ENCODE measurements around the gene BRD1. TPM values are rescaled to one million over a fixed set of nuclear protein-coding genes. Genes with fewer than 3 reads are reported as not detected.

BRD1 gene
- total RNA-seq, 1 donor from 2014 or later, result 40.3 TPM

- H3K9me3 Mint-ChIP-seq (ENCODE audit: unreplicated experiment), result peaks cover under 1% of the 10 kb centered on the region
- TF ChIP-seq CTCF (IDR thresholded peaks at IDR 0.05; ENCODE audit: unreplicated experiment), result no peak
- H3K27me3 Mint-ChIP-seq (ENCODE audit: unreplicated experiment), result peaks cover 1% of the 10 kb centered on the region
- peak overlapping the region; percentile 30 for H3K27ac Mint-ChIP-seq (ENCODE audit: unreplicated experiment)
- DNase-seq (ENCODE audit: low spot score), result no peak
- H3K36me3 Mint-ChIP-seq (ENCODE audit: low read depth, unreplicated experiment), result peaks cover 7% of the 10 kb centered on the region
- H3K4me3 Mint-ChIP-seq (ENCODE audit: unreplicated experiment), result peak overlapping the region; percentile 31
- H3K4me1 Mint-ChIP-seq (ENCODE audit: unreplicated experiment), result peaks cover 8% of the 10 kb centered on the region
Observed at GRCh38 chr22:49761836-49762235, 65.8 kb downstream of the BRD1 start.

GRCh38 chr22:49760630-49761571, 66.8 kb downstream of the BRD1 start:
- no peak for DNase-seq (ENCODE audit: low spot score)
- H3K27me3 Mint-ChIP-seq (ENCODE audit: unreplicated experiment), result peaks cover 4% of the 10 kb centered on the region
- H3K9me3 Mint-ChIP-seq (ENCODE audit: unreplicated experiment), result no peaks in the 10 kb centered on the region
- H3K4me3 Mint-ChIP-seq (ENCODE audit: unreplicated experiment), result no peak overlapping the region
- peak overlapping the region; percentile 91 for H3K27ac Mint-ChIP-seq (ENCODE audit: unreplicated experiment)
- H3K4me1 Mint-ChIP-seq (ENCODE audit: unreplicated experiment), result peaks cover 8% of the 10 kb centered on the region
- TF ChIP-seq CTCF (IDR thresholded peaks at IDR 0.05; ENCODE audit: unreplicated experiment), result no peak
- H3K36me3 Mint-ChIP-seq (ENCODE audit: low read depth, unreplicated experiment), result peaks cover 3% of the 10 kb centered on the region

GRCh38 chr22:49760280-49760629, 67.4 kb downstream of the BRD1 start:
- Mint-ChIP-seq H3K4me1 (ENCODE audit: unreplicated experiment) (peaks cover 8% of the 10 kb centered on the region), H3K27ac (ENCODE audit: unreplicated experiment) (peak overlapping the region; percentile 91), H3K36me3 (ENCODE audit: low read depth, unreplicated experiment) (peaks cover 3% of the 10 kb centered on the region), H3K4me3 (ENCODE audit: unreplicated experiment) (no peak overlapping the region), H3K27me3 (ENCODE audit: unreplicated experiment) (peaks cover 4% of the 10 kb centered on the region), H3K9me3 (ENCODE audit: unreplicated experiment) (no peaks in the 10 kb centered on the region)
- no peak for TF ChIP-seq CTCF (IDR thresholded peaks at IDR 0.05; ENCODE audit: unreplicated experiment)
- no peak for DNase-seq (ENCODE audit: low spot score)

GRCh38 chr22:49756676-49757075, 71.0 kb downstream of the BRD1 start:
- Mint-ChIP-seq H3K36me3 (ENCODE audit: low read depth, unreplicated experiment) (no peaks in the 10 kb centered on the region), H3K9me3 (ENCODE audit: unreplicated experiment) (no peaks in the 10 kb centered on the region), H3K4me1 (ENCODE audit: unreplicated experiment) (peaks cover 8% of the 10 kb centered on the region), H3K4me3 (ENCODE audit: unreplicated experiment) (no peak overlapping the region), H3K27me3 (ENCODE audit: unreplicated experiment) (peaks cover 4% of the 10 kb centered on the region), H3K27ac (ENCODE audit: unreplicated experiment) (no peak overlapping the region)
- DNase-seq (ENCODE audit: low spot score), result no peak
- no peak for TF ChIP-seq CTCF (IDR thresholded peaks at IDR 0.05; ENCODE audit: unreplicated experiment)

GRCh38 chr22:49756201-49756600, 71.5 kb downstream of the BRD1 start:
- Mint-ChIP-seq H3K4me3 (ENCODE audit: unreplicated experiment) (no peak overlapping the region), H3K4me1 (ENCODE audit: unreplicated experiment) (peaks cover 8% of the 10 kb centered on the region), H3K27ac (ENCODE audit: unreplicated experiment) (no peak overlapping the region), H3K27me3 (ENCODE audit: unreplicated experiment) (peaks cover 6% of the 10 kb centered on the region), H3K36me3 (ENCODE audit: low read depth, unreplicated experiment) (no peaks in the 10 kb centered on the region), H3K9me3 (ENCODE audit: unreplicated experiment) (no peaks in the 10 kb centered on the region)
- no peak for DNase-seq (ENCODE audit: low spot score)
- TF ChIP-seq CTCF (IDR thresholded peaks at IDR 0.05; ENCODE audit: unreplicated experiment), result no peak

Measured in endothelial cell (in vitro differentiated cells).